ENCODE data around the gene EFCAB6.

- TF ChIP-seq, protein P1, sequence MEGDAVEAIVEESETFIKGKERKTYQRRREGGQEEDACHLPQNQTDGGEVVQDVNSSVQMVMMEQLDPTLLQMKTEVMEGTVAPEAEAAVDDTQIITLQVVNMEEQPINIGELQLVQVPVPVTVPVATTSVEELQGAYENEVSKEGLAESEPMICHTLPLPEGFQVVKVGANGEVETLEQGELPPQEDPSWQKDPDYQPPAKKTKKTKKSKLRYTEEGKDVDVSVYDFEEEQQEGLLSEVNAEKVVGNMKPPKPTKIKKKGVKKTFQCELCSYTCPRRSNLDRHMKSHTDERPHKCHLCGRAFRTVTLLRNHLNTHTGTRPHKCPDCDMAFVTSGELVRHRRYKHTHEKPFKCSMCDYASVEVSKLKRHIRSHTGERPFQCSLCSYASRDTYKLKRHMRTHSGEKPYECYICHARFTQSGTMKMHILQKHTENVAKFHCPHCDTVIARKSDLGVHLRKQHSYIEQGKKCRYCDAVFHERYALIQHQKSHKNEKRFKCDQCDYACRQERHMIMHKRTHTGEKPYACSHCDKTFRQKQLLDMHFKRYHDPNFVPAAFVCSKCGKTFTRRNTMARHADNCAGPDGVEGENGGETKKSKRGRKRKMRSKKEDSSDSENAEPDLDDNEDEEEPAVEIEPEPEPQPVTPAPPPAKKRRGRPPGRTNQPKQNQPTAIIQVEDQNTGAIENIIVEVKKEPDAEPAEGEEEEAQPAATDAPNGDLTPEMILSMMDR (conservative IDR thresholded peaks at IDR 0.05; ENCODE audit: low read length), result no peak
- TF ChIP-seq EZH2phosphoT487 (IDR thresholded peaks at IDR 0.05; ENCODE audit: borderline replicate concordance), result no peak
Observed at GRCh38 chr22:43530349-43531201, 281.5 kb downstream of the EFCAB6 start.
